ENCODE results near the gene SRGAP2B.
"Not testable (repeated sequence)": the region's sequence is repeated elsewhere in the genome, so short reads cannot be mapped to it uniquely, and the experiment has no call there.

The SRGAP2B gene

DNA sequence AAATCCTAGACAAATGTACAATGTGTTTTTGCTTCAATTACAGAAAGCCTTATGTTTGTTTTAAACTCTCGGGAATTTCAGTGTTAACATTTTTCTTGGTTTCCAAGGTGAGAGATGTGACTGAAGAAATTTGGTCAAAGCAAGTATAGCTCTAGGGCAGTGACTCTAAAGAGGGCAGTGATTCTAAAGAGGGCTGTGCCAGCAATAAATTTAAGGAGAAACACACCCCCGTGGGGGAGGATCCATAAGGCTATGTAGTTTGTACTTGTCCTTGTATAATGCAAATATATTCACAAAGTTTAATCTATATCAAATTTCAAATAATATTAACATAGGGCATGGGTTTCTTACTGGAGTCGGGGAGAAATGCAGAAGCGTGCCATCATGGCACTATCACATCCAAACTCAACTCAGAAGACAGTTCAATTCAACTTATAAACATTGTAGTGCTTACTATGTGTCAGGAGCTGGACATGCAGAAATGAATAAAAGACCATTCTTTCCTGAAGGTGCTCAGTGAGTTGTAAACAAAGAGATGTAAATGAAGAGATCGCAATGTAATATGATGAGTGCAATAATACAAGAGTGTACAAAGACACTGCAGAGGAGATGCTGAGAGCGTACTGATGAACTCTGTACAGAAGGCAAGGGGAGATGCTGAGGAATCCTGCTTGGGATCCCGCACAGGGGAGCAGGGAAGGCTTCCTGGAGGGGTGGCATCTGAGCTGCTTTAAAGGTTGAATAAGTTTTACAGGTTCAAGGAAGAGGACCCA lies 12.5 kb downstream of the SRGAP2B start:
- not testable (repeated sequence) for DNase-seq (ENCODE audit: low spot score)

DNA sequence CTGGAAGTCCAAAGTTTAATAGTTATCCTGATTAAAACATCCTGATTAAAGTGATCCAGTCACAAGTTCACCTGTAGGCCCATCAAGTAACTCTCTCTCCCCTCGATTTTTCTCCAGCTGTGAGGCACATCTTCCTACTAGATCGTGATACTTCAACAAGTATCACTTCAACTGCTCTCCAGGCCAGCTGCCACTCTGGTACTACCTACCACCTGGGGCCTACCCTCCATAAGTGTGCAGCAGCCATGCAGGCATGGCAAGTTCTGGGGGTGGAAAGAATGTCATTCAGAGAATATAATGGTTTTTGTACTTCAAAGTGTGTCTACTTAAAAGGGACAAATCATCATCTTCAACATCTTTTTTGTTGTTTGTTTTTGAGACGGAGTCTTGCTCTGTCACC lies 14.9 kb downstream of the SRGAP2B start:
- DNase-seq (ENCODE audit: low spot score) = not testable (repeated sequence)

DNA sequence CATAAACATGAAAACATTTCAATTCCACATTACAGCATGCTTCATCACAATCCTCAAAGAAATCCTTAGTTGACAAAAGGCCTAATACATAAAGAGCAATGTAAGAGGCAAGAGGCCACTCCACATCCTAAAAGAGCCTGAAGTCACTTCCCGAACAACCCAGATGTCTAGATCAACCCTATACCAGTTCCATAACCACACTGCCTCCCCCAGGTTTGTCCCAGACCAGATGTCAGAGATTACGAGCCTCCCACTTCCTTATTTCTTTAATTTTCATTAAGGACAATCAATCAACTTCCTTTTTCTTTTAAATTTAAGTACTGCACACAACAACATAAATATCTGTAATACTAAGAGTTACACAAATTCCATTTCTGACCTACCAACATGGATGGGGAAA lies 15.4 kb downstream of the SRGAP2B start:
- not testable (repeated sequence) for DNase-seq (ENCODE audit: low spot score)

DNA sequence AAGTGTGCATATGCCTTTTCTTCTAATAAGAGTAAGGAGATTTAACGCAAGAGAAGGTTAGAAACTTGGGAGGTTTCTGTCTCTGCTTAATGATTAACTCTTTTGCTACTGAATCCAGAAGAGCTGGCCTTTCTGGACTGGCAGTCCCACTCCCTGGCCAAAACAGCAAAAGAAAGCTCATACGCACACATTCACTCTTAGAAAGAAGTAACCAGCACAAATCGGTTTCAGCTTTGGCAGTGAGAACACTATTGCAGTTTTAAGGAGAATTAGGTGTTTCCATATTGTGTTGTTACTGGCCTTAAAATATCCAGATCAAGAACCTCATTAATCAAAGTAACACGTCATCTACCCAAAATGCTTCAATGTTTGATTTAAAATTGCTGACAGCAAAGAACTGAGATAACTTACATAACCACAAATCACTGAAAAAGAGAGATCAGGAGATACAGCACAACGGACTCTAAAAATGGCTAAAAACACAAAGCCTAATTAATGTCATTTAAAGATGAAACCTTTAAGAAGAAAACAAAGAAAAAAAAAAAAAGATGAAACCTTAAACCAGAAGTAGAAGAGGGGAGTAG lies 16.2 kb downstream of the SRGAP2B start:
- not testable (repeated sequence) for DNase-seq (ENCODE audit: low spot score)

DNA sequence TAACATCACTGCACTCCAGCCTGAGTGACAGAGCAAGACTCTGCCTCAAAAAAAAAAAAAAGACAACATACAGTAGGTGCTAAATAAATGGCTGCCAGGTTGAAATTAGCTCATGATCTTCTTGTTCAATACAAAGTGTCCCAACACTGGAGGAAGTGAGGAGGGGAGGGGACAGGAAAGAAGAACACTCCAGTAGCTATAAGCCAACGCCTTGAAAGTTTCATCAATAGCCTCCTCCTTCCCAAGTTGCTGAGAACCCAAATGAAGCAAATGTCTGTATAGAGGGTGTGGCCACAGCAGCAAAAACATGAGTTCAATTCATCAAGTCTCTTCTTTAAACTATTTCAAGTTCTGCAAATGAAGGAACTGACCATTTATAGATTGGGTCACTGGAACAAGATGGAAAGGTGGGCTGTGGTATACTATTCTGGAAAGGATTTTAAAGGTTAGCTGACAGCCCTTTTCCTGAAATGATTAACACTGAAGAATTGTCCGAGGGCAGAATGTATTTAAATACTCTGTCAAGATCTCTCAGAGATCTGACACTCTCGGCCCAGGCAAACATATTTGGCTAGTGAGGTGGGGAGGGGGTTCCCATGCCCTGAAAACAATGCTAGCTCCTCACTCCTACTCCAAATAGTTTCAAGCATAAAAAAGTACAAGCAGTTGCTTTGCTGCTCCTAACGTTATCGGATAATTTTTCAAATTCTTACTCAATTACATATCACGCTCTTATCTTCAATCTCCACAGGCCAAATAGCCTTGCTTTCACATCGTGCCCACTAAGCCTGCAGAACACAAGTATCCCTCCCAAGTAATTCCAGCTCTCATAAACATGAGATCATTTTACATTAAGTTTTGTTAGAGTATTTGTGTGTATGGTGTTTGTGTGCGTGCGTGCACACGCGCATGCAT lies 17.0 kb downstream of the SRGAP2B start:
- not testable (repeated sequence) for DNase-seq (ENCODE audit: low spot score)

DNA sequence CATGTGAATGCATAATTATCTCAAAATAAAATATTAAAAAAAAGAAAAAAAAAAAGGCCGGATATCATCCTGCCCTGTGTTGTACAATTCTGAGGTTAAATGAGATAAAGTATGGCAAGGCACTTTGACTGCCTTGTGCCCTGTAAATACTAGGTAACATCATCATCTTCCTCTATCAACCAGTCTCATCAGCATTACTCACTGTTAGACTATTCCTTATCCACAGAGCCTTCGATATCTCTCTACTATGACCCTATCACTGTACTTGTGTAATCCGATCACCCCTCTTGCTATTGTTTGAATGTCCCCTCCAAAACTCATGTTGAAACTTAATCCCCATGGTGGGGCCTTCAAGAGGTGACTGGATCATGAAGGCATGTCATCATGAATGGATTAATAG lies 18.3 kb downstream of the SRGAP2B start:
- DNase-seq (ENCODE audit: low spot score) = not testable (repeated sequence)

DNA sequence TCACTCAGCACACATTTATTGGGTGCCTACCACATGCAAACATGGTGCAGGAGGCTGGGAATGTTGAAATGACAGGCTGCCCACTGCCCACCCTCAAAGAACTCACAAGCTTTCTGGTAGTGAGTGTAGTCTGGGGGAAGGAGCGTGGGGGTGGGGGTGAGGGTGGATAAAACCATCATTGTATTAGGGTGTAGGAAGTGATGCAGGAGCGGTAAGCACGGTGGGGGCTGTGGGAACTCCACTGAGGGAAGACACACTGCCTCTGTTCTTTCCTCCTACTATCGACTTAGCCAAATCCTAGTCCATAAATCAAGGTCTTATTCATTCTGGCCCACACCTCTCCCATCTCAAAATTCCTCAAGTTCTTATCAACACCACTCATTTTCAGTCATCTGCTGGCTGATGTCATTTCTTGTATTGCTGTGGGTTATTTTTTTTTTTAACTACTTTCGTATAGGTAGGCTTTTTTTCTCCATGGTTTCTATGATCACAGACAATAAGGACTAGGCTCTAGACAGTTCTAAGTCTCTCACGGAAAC lies 21.0 kb downstream of the SRGAP2B start:
- not testable (repeated sequence) for DNase-seq (ENCODE audit: low spot score)

DNA sequence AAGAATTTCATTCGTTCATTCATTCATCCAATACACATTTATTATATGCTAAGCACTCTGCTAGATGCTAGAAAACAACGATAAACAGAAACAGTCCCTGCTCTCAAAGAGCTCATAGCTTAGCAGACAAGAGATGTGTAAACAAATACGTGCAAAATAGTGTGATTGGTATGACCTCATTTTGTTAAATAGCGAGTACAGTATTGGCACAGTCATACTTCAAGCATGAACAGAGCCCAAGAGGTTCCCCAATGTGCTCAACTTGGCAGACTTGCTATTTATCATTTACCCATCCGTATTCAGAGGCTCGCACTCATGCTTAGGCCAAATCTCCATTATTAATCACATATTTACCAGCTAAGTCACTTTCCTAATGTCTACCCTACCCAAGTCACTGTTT lies 23.6 kb downstream of the SRGAP2B start:
- not testable (repeated sequence) for DNase-seq (ENCODE audit: low spot score)

DNA sequence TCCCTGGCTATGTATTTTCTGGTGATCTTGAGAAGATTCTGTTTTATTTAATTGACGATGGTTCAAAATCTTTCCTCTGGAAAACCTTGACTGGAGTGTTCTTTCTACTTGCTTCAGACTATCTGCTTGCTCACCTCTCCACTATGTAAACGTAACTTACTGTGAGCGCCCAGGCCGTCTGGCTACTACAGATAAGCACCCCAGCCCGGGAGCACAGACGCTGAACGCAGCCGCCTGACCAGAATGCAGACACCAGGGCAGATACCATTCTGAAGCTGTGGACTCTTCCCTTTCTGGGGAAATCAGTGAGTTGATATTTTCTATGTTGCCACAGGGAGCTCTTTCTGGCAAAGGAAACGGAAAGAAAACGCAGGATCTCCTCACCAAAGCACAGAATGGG lies 28.6 kb downstream of the SRGAP2B start:
- DNase-seq (ENCODE audit: low spot score) = not testable (repeated sequence)

DNA sequence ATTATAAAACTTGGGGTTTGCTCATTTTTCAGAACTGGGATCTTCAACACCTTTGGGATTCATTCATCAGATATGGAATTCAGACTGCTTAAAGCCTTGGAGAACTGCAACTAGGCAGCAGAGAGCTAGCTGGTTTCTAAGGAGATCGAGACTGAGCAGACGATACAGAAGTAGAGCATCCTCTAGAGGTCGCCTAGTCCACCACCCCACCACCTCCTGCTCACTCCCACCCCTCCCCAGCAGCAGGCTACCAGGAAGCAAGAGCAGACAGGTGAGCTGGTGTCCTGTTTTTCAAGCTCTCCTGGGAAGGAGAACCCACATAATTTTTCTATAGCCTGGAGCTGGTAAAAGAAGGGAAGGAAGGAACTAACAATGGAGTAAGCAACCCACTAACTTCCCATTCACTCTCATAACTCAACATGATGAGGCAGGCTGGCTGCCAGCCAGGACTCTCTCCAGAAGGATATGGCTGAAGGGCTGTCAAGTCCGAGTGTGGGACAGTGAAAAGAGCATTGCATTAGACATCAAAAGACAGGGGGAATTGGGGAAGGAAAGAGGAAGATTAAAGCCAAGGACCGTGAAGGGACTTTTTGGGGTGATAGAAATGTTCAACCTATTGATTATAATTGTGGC lies 29.8 kb downstream of the SRGAP2B start:
- not testable (repeated sequence) for DNase-seq (ENCODE audit: low spot score)

DNA sequence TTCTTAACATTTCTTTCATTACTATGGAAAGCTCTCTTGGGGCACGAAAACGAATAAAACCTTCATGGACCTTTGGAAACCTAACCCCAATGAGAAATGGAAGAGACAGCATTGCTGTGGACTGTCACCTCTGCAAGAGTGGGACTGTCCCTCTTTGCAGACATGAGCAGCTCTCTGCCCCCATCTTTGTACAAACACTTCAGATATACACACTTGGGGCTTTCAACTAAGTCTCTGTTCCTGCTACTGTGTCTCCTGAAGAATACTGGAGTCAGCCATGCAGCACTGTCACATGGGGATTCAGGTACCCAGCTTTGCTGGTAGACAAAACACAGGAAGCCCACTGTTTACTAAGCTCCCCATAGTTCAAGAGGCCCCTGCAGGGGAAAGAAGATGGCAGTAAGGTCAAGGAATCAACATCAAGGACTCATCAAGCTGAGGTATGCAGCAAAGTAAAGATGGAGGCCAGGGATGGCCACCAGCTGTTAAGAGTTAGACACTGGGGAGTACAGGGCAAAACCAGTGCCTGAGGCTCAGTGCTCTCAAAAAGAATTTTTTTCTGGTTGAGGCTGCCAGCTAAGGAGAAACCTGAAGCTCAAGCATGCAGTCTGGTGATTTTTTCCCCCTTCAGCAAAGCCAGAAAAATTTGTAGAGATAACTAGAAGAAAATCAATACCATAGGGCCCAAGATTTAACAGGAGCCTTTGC lies 31.0 kb downstream of the SRGAP2B start:
- not testable (repeated sequence) for DNase-seq (ENCODE audit: low spot score)

DNA sequence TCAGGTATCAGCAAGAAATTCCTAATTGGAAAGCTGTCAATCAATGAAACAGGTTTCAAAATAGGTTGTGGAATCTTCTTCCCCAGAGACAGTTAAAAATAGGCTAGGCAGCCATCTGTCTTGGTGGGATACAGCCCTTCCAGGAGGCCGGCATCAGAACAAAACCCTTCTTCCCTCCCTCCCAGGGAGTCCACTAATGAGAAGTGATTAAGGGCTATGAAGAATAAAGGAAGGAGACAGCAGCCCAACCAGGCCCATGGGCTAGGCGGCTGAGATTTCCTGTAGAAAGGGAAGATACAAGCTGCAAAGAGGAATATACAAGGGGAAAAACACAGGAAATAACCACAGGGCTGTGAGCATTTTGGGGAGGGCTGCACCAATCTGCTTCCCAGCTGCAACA lies 31.8 kb downstream of the SRGAP2B start:
- not testable (repeated sequence) for DNase-seq (ENCODE audit: low spot score)

DNA sequence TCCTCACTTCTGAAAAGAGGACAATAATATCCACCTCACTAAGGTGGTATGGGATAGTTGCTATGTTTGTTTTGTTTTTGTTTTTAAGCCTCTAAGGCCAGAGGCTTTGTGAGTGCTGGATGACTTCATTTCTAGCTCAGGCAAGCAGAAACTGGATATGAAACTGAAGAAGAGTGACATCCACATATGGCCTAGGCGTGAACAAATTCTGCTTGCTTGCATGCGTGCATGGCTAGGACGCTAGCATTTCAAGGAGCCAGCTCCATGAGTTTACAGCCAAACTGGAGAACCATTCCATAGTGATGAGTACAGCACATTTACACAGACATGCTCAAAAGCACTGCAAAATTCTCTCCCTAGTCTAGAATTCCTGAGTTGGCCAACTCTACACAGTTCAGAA lies 36.9 kb downstream of the SRGAP2B start:
- not testable (repeated sequence) for DNase-seq (ENCODE audit: low spot score)

DNA sequence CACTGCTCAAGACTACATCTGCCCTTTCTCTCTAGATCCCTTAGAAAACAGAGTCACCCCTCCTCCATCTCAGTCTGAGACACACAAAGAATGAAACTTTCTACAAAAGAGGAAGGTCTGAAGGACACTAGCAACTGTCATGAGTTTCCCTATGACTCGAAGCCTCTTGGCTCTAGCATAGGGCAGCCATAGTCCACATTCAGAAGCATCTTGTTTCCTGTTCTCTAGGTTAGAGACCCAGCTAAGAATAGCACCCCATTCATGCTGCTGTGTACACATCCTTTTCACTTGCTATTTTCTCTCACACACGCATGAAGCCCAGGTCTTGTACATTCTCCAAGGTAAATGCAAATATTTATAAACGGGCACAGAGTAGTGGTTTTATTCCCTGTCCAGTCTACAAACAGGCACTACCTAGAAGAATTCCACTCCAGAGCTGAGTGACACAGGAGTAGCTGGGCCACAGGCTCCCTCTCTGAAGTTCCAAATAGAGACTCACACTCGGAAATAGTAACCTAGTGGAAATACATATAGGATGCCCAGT lies 39.8 kb downstream of the SRGAP2B start:
- not testable (repeated sequence) for DNase-seq (ENCODE audit: low spot score)

DNA sequence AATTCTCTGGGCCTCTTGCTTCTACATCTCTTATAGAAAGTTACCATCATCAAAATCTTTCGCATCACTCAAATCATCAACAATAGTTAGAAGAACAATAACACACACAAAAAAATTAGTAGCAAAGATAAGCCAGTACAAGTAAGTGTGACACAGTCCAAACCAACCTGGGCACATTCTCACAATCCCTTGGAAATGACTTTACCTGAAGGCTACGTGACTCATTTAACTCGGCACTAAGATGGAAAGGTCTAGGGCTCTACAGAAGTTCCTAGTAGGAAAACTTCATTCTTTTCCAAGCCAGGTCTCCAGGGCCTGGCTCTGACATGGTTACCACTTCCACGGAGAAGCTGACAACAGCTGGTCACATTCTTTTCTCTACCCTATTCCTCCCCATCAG lies 41.7 kb downstream of the SRGAP2B start:
- DNase-seq (ENCODE audit: low spot score) = not testable (repeated sequence)

DNA sequence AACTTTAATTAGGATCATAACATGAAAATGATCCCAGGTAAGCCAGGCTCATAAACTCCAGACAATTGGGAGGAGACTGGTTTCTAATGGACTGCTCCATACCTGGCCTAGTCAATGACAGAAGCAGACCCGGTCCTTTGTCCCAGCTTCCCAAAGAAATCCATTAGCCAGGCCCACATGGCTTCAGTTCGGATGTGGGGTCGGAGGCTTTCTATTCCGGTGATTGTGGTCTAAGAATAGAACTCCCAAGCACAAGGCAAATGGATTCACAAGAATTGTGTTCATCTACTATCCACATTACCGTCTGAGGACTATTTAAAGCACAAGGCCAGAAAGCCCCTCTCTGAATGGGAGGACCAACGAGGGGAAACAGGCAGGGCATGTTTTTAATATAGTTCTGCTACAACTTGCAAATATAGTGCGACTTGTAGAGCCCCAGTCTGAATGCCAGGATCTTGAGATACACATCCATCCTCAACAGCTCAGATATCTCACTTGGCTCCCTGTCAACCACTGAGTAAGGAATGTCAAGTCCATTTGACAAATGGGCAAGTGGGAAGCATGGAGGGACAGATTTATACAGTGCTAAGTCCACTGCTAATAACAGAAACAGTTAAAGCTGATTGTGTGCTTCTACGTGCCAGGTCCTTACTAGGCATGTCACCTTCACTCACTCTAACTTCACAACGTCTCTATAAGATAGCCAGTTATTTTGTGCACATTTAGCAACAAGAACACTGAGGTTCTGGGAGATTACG lies 42.9 kb downstream of the SRGAP2B start:
- not testable (repeated sequence) for DNase-seq (ENCODE audit: low spot score)

DNA sequence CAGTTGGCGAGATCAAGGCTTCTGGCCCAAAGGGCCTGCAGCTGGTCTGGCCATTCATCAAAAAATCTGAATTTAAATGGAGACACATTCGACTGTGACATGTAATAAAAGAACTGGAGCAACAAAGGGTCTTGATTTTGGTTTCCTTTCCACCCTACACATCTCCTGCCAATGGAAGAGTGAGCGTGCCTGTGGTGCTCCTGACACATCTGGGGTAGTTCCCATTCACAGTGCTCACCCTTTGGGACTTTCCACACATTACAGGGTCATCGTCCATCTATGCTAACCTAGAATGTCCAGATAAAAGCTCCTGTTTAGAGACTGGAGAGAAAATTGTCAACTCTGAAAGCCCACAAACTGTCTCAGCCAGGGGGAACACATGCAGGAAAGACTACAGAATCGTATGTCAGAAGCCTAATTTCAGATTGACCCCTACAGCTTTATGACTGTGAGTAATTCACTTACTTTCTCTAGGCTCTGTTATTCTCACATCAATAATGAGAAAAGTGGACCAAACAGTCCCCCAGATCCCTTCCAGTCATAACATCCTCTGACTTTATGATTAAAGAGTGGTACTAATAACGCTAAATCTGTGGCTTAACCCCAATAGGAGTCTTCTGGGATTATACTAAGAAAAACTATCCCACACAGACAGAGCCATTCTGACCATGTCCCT lies 46.8 kb downstream of the SRGAP2B start:
- not testable (repeated sequence) for DNase-seq (ENCODE audit: low spot score)

DNA sequence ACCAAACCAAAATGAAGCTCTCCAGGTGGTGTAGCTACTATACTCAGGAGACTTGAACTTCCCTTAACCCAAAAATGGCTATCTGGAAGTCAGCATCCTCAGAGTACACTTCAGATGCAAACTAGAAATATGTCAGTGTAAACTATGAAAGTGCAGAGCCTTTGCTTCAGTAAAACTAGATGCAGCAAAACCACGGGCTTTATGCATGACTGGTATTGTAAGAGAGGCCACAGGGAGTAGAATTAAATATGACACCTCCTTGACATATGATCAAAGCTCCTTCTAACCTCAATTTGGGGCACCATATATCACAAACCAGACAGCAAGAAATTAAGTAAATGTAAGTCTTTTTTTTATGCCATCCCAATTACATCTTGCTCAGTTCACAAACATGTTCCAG lies 47.6 kb downstream of the SRGAP2B start:
- not testable (repeated sequence) for DNase-seq (ENCODE audit: low spot score)

DNA sequence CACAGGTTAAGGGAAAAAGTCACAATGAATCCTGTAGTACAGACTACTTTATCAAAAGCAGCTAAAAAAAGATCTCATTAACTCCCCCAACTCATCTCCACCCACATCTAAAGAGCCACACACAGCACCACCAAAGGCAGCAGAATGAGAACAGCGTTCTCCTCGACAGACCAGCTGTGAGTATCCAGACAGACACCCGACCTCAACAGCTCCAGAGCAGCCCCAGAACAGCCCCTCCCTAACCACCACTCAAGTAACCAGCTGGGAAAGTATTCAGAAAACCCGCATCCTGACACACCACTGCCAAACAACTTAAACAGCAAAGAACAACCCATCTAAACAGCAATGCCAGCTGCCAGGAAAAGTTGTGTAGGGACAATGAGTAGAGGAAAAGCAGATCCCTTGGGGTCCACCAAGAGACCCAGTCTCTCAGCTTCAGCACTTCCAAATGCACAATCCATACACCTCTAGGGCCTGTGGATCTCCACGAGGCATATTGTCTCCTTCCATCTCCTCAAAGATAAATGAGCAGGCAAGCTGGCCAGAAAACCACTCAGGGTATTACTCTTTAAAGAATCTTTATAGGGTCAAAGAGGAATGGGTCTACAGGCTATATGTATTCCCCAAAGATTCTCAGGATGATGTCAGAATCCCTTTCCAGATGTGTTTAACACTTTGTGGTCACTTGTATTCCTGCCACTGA lies 49.4 kb downstream of the SRGAP2B start:
- DNase-seq (ENCODE audit: low spot score) = not testable (repeated sequence)

Measured in iPS-NIHi11 (cell line).